GM06990 (cell line): Measurements from ENCODE around the gene L2HGDH.

Experiments used
- DNase-seq: peaks from one replicate; pipeline ENCODE4 v3.0.0-alpha.2; 2011; ENCODE audit not compliant: insufficient read length; ENCODE audit errors: extremely low read depth
- H3K27me3 ChIP-seq: replicated peaks from 2 replicates; pipeline ENCODE4 v1.6.0; 2011; ENCODE audit warnings: low read length; ENCODE audit not compliant: control insufficient read depth, insufficient read depth
- H3K36me3 ChIP-seq: 2 replicates; pipeline ENCODE4 v1.5.1; 2011; ENCODE audit warnings: low read length; ENCODE audit not compliant: control insufficient read depth, insufficient read depth
- H3K4me3 ChIP-seq: replicated peaks from 2 replicates; pipeline ENCODE4 v1.5.1; 2011; ENCODE audit warnings: low read depth, mild to moderate bottlenecking, control low read depth, low read length
- TF ChIP-seq, protein P1 (sequence below): IDR thresholded peaks from 2 replicates; pipeline ENCODE4 v1.5.1; 2011; ENCODE audit warnings: low read length, control low read depth, mild to moderate bottlenecking, inconsistent platforms; ENCODE audit not compliant: insufficient read depth, poor library complexity, severe bottlenecking

The L2HGDH gene

DNA sequence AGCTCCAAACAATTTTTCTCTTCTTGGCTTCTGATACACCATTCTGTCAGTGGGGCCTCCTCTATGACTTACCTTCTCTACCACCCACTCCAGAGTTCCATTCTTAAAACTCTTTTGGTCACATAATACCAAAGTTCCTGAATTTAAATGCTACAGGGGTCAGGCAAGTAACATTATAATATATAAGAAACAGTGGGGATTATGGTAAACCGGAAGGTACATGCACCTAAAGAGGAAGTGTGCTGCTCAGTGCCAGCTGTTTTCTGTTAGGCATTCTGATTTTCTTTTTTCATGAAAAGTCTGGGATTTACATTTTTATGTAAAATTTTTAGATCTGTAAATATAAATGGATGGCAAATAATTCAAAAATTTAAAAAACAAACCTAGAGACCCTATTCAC, 120.5 kb downstream of the L2HGDH start:
- H3K36me3 ChIP-seq, result no peaks in the 10 kb centered on the region; the same call in 1 of the 2 replicates
- TF ChIP-seq, protein P1, sequence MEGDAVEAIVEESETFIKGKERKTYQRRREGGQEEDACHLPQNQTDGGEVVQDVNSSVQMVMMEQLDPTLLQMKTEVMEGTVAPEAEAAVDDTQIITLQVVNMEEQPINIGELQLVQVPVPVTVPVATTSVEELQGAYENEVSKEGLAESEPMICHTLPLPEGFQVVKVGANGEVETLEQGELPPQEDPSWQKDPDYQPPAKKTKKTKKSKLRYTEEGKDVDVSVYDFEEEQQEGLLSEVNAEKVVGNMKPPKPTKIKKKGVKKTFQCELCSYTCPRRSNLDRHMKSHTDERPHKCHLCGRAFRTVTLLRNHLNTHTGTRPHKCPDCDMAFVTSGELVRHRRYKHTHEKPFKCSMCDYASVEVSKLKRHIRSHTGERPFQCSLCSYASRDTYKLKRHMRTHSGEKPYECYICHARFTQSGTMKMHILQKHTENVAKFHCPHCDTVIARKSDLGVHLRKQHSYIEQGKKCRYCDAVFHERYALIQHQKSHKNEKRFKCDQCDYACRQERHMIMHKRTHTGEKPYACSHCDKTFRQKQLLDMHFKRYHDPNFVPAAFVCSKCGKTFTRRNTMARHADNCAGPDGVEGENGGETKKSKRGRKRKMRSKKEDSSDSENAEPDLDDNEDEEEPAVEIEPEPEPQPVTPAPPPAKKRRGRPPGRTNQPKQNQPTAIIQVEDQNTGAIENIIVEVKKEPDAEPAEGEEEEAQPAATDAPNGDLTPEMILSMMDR, result no peak
- DNase-seq, result no peak

More for the DNA sequence above, 120.5 kb downstream of the L2HGDH start:
- H3K27me3 ChIP-seq, result no peaks in the 10 kb centered on the region
- no peak overlapping the region for H3K4me3 ChIP-seq
